Right renal cortex interstitium (tissue), 3 donors: ENCODE results near the gene LIN7B. TPM values are rescaled to one million over a fixed set of nuclear protein-coding genes. Genes with fewer than 3 reads are reported as not detected.
A peak's percentile ranks its signal among the peaks of the same experiment; 100 is the strongest.

Source experiments
- DNase-seq, 3 donors: peaks; one replicate each; pipeline ENCODE4 v3.0.0-alpha.2; 2013; ENCODE audit warnings: low read depth in 3 of 3, low spot score in 2 of 3
- polyA plus RNA-seq, 3 donors: library from polyadenylated mRNA; unstranded; fragments of 120-200 nt; gene quantifications; one replicate each; pipeline ENCODE4 v1.2.1, GENCODE V29; 2013; ENCODE audit not compliant: insufficient read length in 3 of 3

Gene LIN7B
- polyA plus RNA-seq, 3 donors = 6.5 to 6.7 (median 6.6) TPM

DNA sequence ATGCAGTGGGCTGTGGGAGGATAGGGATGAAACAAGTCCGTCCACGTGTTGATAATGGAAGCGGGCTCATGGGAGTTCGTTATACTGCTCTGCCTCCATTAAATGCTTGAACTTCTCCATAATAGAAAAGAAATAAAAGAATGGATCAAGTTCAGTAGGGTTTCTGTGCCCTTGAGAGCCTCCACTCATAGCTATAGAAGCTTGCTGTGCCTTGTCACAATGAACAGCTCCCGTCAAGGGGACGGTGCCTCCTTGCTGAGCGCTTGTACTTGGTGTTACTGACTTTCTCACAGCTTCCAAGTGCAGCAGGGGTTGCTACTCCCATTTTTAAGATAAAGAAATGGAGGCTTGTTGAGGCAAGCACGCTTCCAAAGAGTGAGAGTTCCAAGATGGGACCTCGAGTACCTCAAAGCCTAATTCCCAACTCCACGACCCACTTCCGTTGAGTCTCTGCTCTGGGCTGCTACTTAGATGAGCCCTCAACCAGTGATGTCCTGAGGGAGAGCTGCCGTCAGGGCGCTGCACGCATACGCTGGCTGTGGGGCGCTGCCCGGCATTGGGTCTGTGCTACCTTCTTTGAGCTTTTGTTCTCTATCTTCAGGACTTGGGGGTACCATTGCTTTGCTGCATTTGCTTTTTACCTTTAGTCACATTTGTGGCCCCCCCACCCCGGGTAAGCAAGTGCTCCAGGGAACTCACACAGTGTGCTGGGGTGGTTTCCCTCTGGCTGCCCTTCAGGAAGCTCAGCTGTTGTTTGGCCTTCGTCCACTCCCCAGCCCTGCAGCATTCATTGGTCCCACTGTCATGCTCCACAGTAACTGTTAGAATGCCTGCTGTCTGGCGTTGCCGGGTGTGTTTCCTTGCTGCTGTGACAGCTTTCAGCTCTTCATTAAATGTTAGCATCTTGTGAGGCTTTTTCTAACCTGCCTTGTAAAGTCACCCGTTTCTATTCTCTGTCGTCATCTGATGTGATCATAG, 19.4 kb upstream of the LIN7B start:
- no peak for DNase-seq

DNA sequence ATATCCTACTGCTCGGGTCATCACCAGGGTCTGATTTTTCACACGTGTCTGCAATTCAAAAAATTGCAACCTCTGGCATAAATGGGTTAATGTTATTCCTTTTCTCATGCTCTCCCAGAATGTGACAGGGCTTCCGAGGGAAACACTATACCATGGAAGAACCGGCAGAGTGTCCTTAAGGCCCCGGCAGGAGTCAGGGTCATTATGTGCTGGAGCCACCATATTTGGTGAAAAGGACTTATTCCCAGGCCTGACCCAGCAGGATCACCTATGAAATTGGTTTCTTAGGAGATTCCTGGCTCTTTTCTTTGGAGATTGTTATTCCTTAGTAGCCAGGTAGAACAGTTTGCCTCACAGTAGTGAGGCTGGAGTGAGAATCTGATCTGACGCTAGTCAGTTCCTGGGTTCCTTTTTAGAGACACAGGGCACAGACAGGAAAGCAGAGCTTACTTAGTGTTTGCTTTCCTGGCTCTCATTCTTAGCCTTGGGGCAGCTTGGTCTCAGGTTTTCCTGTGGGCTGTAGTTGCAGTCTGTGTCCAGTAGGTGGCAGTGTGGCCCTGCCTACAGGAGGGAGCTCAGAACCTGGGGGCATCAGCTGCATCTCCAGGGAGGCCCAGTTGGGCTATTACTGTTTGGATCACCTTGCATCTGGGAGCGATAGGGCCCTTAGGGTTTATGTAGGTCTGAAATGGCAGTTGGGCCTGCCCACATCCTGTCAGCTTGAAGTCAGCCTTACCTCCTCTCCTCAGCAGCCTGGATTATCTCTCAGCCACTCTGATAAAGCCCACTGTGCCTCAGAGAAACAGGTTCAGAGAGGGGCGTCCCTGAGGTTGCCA, 16.5 kb upstream of the LIN7B start:
- peak in 2 of 3 donors; percentile 45 to 61 for DNase-seq

DNA sequence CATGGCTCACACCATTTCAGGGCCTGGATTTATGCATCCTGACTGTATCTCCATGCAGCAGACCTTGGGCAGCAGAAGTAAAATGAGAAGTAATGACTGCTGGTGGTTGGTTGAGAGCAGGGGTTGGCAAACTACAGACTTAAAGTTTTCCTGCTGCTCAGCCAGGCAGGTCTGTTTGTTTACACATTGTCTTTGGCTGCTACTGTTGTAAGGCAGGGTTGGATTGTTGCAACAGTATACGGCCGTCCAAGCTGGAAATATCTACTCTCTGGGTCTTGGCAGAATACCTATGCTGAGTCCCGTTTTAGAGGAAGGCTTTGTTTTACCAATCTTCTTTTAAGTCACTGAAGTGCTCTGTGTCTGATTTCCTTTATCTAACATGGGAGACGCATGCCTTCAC, 15.4 kb upstream of the LIN7B start:
- no peak for DNase-seq

DNA sequence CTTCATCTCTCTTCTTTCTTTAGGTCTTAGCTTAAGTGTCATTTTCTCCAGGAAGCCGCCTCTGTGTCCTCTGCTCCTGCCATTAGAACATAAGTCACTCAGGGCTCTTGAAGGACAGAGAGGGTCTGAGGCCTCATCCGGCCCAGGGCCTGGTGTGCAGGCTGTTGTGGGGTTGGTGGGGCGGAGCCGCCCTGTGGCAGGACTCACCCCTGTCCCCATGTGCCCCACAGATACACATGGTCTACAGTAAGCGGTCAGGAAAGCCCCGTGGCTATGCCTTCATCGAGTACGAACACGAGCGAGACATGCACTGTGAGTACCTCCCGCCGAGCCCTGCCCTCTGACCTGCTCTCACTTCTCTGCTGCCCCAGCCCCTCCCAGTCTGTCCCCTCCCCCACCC, 13.0 kb upstream of the LIN7B start:
- DNase-seq = no peak

- no peak for DNase-seq
Observed at GRCh38 chr19:49102303-49102702, 11.9 kb upstream of the LIN7B start.

- DNase-seq = no peak
Observed at GRCh38 chr19:49103331-49104085, 10.7 kb upstream of the LIN7B start.

DNA sequence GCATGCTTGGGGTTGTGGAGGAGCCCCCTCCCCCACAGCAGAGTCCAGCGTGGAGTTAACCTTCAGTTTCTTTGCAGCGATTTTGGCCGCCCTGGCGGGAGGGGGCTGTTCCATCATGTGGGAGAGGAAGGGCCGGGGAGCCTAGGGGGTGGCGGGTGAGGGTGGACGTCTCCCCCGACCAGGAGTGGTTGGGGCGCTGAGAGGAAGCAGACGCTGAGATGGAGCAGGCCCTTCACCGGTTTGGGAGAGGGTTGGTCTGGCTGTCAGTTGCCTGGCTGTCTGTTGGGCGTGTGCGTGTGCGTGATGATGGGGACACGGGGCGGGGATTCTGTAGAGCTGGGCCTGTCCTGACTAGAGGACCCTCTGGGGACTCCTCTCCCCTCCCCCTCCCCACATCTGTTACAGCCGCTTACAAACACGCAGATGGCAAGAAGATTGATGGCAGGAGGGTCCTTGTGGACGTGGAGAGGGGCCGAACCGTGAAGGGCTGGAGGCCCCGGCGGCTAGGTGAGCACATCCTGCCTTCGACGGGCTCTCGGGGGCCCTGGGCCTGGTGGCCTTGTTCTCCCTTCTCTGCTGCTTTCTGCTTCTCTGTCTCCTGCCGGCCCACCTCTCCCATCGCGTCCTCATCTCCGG, 9.8 kb upstream of the LIN7B start:
- no peak for DNase-seq

DNA sequence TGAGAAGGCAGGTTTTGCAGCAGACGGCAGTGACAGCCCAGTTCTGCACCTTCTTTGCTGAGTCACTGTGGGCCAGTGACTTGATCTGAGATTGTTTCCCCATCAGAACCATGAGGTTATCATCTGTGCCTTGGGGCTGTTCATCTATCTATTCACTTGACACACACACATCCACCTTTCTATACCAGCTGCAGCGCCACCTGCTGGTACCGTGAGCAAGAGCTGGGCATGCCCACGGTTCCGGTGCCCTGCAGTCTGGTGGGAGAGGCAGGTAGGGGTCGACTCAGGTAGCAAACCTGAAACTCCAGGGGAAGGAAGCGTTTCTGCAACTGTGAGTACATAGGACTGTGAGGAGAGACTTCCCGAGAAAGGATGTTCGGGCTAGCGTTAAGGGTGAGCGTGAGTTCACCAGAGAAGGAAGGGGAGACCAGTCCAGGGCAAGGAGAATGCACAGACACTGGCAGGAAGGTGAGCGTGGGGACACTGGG, 7.5 kb upstream of the LIN7B start:
- no peak for DNase-seq

GRCh38 chr19:49107625-49108459, 6.3 kb upstream of the LIN7B start:
- DNase-seq = no peak

- no peak for DNase-seq
Observed at GRCh38 chr19:49109051-49109450, 5.1 kb upstream of the LIN7B start.

- no peak for DNase-seq
Observed at GRCh38 chr19:49109569-49110233, 4.5 kb upstream of the LIN7B start.

GRCh38 chr19:49110567-49110966, 3.6 kb upstream of the LIN7B start:
- no peak for DNase-seq

GRCh38 chr19:49111218-49111998, 2.8 kb upstream of the LIN7B start:
- no peak for DNase-seq

DNA sequence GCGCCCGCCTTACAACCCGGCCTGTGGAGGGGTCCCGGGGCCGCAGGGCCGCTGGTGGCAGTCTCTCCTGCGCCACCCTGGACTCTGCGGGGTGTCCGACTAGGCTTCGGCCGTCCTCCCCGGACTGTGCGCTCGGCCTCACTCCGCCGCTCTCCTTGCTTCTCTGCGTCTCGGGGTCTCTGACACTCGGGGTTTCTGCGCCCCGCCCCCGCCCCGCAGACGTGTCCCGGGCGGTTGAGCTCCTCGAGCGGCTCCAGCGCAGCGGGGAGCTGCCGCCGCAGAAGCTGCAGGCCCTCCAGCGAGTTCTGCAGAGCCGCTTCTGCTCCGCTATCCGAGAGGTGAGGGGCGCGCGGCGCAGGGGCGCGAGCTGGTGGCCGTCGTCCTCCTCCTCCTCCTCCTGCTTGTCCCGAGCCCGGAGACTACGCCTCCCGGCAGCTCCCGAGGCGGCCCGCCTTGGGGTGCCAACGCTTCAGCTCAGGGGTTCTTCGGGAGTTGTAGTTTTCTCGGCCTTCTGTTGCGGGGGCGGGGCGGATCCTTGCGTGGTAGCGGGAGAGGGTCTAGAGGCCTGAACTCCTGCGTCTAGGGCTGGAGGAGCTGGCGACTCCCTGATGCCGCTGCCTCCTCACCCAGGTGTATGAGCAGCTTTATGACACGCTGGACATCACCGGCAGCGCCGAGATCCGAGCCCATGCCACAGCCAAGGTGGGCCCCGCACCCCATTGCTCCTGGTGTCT, 627 bp downstream of the LIN7B start:
- peak in 1 of 3 donors; percentile 46 for DNase-seq

GRCh38 chr19:49116544-49116943, 2.4 kb downstream of the LIN7B start:
- DNase-seq = no peak

GRCh38 chr19:49117677-49118564, 3.8 kb downstream of the LIN7B start:
- DNase-seq = no peak
